ENCODE measurements around the gene NUF2.
A peak's percentile ranks its signal among the peaks of the same experiment; 100 is the strongest.
"Not testable (repeated sequence)": the region's sequence is repeated elsewhere in the genome, so short reads cannot be mapped to it uniquely, and the experiment has no call there.

NUF2 gene

GRCh38 chr1:163321311-163322305, at the start of gene NUF2:
Gene NUF2, plus strand, starts transcription at chr1:163321954. Its CDS starts 4,098 bp downstream, at chr1:163326052.
- DNase-seq: peak; percentile 93 to 95

- no peak for DNase-seq
Measured at GRCh38 chr1:163273766-163274441, 47.9 kb upstream of the NUF2 start.

GRCh38 chr1:163275222-163275621, 46.5 kb upstream of the NUF2 start:
- DNase-seq: no peak

GRCh38 chr1:163278602-163279001, 43.2 kb upstream of the NUF2 start:
- no peak for DNase-seq

- not testable (repeated sequence) for DNase-seq
Measured at GRCh38 chr1:163284867-163285266, 36.9 kb upstream of the NUF2 start.

GRCh38 chr1:163290025-163290640, 31.6 kb upstream of the NUF2 start:
- DNase-seq: no peak

- DNase-seq: no peak
Measured at GRCh38 chr1:163291461-163291860, 30.3 kb upstream of the NUF2 start.

- not testable (repeated sequence) for DNase-seq
Measured at GRCh38 chr1:163292153-163292552, 29.6 kb upstream of the NUF2 start.

- DNase-seq: not testable (repeated sequence)
Measured at GRCh38 chr1:163293497-163293896, 28.3 kb upstream of the NUF2 start.

GRCh38 chr1:163295949-163296348, 25.8 kb upstream of the NUF2 start:
- DNase-seq: no peak

GRCh38 chr1:163296504-163297263, 25.1 kb upstream of the NUF2 start:
- DNase-seq: no peak

GRCh38 chr1:163298365-163298764, 23.4 kb upstream of the NUF2 start:
- DNase-seq: no peak

GRCh38 chr1:163300568-163300967, 21.2 kb upstream of the NUF2 start:
- no peak for DNase-seq

- no peak for DNase-seq
Measured at GRCh38 chr1:163303561-163303960, 18.2 kb upstream of the NUF2 start.

GRCh38 chr1:163305441-163305840, 16.3 kb upstream of the NUF2 start:
- DNase-seq: no peak

GRCh38 chr1:163307479-163308171, 14.1 kb upstream of the NUF2 start:
- no peak for DNase-seq

- no peak for DNase-seq
Measured at GRCh38 chr1:163308811-163309210, 12.9 kb upstream of the NUF2 start.

- peak; percentile 29 to 41 for DNase-seq
Measured at GRCh38 chr1:163315773-163316374, 5.9 kb upstream of the NUF2 start.

- DNase-seq: no peak
Measured at GRCh38 chr1:163320891-163321290, 863 bp upstream of the NUF2 start.

- not testable (repeated sequence) for DNase-seq
Measured at GRCh38 chr1:163323339-163323738, 1.6 kb downstream of the NUF2 start.

- DNase-seq: no peak
Measured at GRCh38 chr1:163331116-163331515, 9.4 kb downstream of the NUF2 start.

GRCh38 chr1:163335216-163335615, 13.5 kb downstream of the NUF2 start:
- DNase-seq: no peak
